ENCODE data around the gene UGGT1.

The UGGT1 gene

DNA sequence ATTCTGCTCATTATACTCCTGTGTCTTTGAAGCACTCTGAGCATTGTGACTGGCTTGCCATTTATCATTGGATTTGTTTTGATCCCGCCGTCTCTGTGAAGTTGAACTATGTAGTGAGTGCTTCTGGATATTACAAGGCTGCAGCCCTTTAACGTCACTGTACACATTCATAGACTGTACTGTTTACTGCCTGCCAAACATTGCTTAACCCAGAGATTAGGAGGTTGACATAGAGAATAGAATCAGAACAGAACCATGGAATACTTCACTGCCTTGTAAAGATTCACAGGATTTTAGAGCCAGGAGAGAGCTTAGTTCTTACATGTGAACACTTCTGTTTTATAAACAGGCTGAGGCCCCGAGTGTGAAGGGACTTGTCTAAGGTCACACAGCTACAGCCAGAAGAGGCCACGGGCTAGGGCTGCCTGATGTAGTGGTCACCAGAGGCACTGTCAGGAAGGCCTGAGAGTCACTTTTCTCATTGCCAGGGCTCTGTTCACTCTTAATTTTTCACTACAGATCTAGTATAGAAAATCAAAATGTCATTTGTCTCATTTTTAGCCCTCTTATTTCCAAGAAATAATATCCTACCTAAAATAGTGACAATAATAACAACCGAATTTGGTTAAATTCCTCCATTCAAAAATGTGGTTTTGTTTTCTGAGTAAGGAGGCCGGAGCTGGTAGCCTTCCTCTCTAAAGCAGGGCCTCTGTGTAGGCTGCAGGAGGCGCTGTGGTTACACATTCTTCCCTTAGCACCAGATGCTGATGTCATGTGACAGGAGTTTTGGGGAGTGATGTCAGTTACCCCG, 87.9 kb downstream of the UGGT1 start:
- H2BK120ac ChIP-seq (ENCODE audit: insufficient read depth, low read length, poor library complexity) = no peak overlapping the region

DNA sequence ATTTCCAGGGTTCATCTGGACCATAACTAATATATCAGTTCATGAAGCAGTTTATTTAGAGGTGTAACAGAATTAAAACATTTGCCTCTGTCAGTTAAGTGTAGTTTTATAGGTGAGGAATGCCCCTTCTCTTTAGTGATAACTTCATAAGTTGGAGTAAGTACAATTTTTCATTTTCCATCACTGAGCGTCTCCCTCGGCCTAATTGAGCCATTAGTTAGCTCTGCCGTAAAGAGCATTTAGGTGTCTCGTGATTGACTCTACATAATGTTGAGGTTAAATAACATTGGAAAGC, 88.4 kb downstream of the UGGT1 start:
- no peak overlapping the region for H3K9ac ChIP-seq (ENCODE audit: low read length)
- no peak overlapping the region for H4K12ac ChIP-seq (ENCODE audit: low read depth, low read length)
- H4K91ac ChIP-seq (ENCODE audit: low read depth, low read length) = no peak overlapping the region
- no peaks in the 10 kb centered on the region for H3K79me2 ChIP-seq (ENCODE audit: control insufficient read depth, insufficient read depth, low read length, poor library complexity)
- H3K79me1 ChIP-seq (ENCODE audit: low read length) = no peaks in the 10 kb centered on the region
- H3K18ac ChIP-seq (ENCODE audit: low read length) = no peak overlapping the region
- no peak overlapping the region for H3K4ac ChIP-seq (ENCODE audit: low read depth, low read length)
- no peak overlapping the region for H3K23ac ChIP-seq (ENCODE audit: low read length)
- no peak overlapping the region for H2AFZ ChIP-seq (ENCODE audit: insufficient read depth, low read length, poor library complexity)
- no peak overlapping the region for H2AK5ac ChIP-seq (ENCODE audit: low read length)
- H4K8ac ChIP-seq (ENCODE audit: low read depth, low read length) = no peak overlapping the region
- no CpG with 5 or more reads among the region's 4 CpGs for WGBS (ENCODE audit: extremely low coverage, insufficient coverage, insufficient read length)
- no peak overlapping the region for H2BK12ac ChIP-seq (ENCODE audit: low read length)
- no peak overlapping the region for H3K4me3 ChIP-seq (ENCODE audit: low read depth, low read length)
- H3K27me3 ChIP-seq (ENCODE audit: insufficient read depth, low read length) = no peaks in the 10 kb centered on the region
- peaks cover 12 to 44% of the 10 kb centered on the region in 2 experiments for H3K36me3 ChIP-seq (ENCODE audit: control insufficient read depth in 1 of 2, insufficient read depth in 2 of 2, low read length in 2 of 2)
- H3K14ac ChIP-seq (ENCODE audit: low read length) = no peak overlapping the region
- H3K4me1 ChIP-seq (ENCODE audit: control insufficient read depth in 1 of 2, insufficient read depth in 2 of 2, low read length in 2 of 2) = no peaks in the 10 kb centered on the region
- no peak overlapping the region for H3K4me2 ChIP-seq (ENCODE audit: low read length)
- no peak for DNase-seq
- H2BK5ac ChIP-seq (ENCODE audit: low read depth, low read length, poor library complexity) = no peak overlapping the region
- no peak overlapping the region for H2BK120ac ChIP-seq (ENCODE audit: insufficient read depth, low read length, poor library complexity)
- H3K27ac ChIP-seq (ENCODE audit: low read depth, low read length) = no peak overlapping the region
- H3K9me3 ChIP-seq (ENCODE audit: insufficient read depth, low read depth, low read length) = no peaks in the 10 kb centered on the region

More for the DNA sequence above, 87.9 kb downstream of the UGGT1 start:
- no peak overlapping the region for H3K4me3 ChIP-seq (ENCODE audit: low read depth, low read length)
- no peak overlapping the region for H3K27ac ChIP-seq (ENCODE audit: low read depth, low read length)
- WGBS (ENCODE audit: extremely low coverage, insufficient coverage, insufficient read length) = no CpG with 5 or more reads among the region's 9 CpGs
- H3K4ac ChIP-seq (ENCODE audit: low read depth, low read length) = no peak overlapping the region
- H3K27me3 ChIP-seq (ENCODE audit: insufficient read depth, low read length) = no peaks in the 10 kb centered on the region
- peak; percentile 7 to 44 for DNase-seq
- H3K4me1 ChIP-seq (ENCODE audit: control insufficient read depth in 1 of 2, insufficient read depth in 2 of 2, low read length in 2 of 2) = no peaks in the 10 kb centered on the region
- H3K4me2 ChIP-seq (ENCODE audit: low read length) = no peak overlapping the region
- H4K8ac ChIP-seq (ENCODE audit: low read depth, low read length) = no peak overlapping the region
- H3K23ac ChIP-seq (ENCODE audit: low read length) = no peak overlapping the region
- H2BK5ac ChIP-seq (ENCODE audit: low read depth, low read length, poor library complexity) = no peak overlapping the region
- H4K12ac ChIP-seq (ENCODE audit: low read depth, low read length) = no peak overlapping the region
- H2AK5ac ChIP-seq (ENCODE audit: low read length) = no peak overlapping the region
- H3K9ac ChIP-seq (ENCODE audit: low read length) = no peak overlapping the region
- no peak overlapping the region for H2AFZ ChIP-seq (ENCODE audit: insufficient read depth, low read length, poor library complexity)
- no peaks in the 10 kb centered on the region for H3K9me3 ChIP-seq (ENCODE audit: insufficient read depth, low read depth, low read length)
- no peaks in the 10 kb centered on the region for H3K79me2 ChIP-seq (ENCODE audit: control insufficient read depth, insufficient read depth, low read length, poor library complexity)
- peaks cover 14 to 44% of the 10 kb centered on the region in 2 experiments for H3K36me3 ChIP-seq (ENCODE audit: control insufficient read depth in 1 of 2, insufficient read depth in 2 of 2, low read length in 2 of 2)
- H2BK12ac ChIP-seq (ENCODE audit: low read length) = no peak overlapping the region
- H3K79me1 ChIP-seq (ENCODE audit: low read length) = no peaks in the 10 kb centered on the region
- no peak overlapping the region for H3K14ac ChIP-seq (ENCODE audit: low read length)
- H3K18ac ChIP-seq (ENCODE audit: low read length) = no peak overlapping the region
- H4K91ac ChIP-seq (ENCODE audit: low read depth, low read length) = no peak overlapping the region

DNA sequence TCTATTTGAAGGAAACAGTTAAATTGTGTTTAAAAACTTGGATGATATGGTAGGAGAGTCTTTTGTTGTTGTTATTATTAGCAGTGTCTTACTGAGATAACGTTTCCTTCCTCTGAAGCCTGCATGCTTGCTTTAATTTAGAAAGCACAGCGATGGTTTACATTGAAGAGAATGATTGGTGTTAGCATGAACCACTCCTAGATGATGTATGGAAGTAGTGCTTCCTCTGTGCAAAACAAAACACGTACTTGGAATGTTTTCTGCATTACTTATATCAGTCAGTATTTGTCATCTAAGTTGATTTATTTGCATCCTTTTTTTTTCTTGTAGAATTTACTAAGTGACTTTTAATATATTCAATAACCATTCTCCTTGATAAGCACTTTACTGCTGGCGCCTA, 89.0 kb downstream of the UGGT1 start:
- Histone ChIP-seq H3K4me3 (ENCODE audit: low read depth, low read length) (no peak overlapping the region), H3K36me3 (ENCODE audit: control insufficient read depth in 1 of 2, insufficient read depth in 2 of 2, low read length in 2 of 2) (peaks cover 14 to 46% of the 10 kb centered on the region in 2 experiments), H2AFZ (ENCODE audit: insufficient read depth, low read length, poor library complexity) (no peak overlapping the region), H3K9ac (ENCODE audit: low read length) (no peak overlapping the region), H2BK12ac (ENCODE audit: low read length) (no peak overlapping the region), H3K4me2 (ENCODE audit: low read length) (no peak overlapping the region), H3K27ac (ENCODE audit: low read depth, low read length) (no peak overlapping the region), H3K4ac (ENCODE audit: low read depth, low read length) (no peak overlapping the region), H3K9me3 (ENCODE audit: insufficient read depth, low read depth, low read length) (no peaks in the 10 kb centered on the region), H2BK5ac (ENCODE audit: low read depth, low read length, poor library complexity) (no peak overlapping the region), H2AK5ac (ENCODE audit: low read length) (no peak overlapping the region), H3K4me1 (ENCODE audit: control insufficient read depth in 1 of 2, insufficient read depth in 2 of 2, low read length in 2 of 2) (no peaks in the 10 kb centered on the region), H3K23ac (ENCODE audit: low read length) (no peak overlapping the region), H3K14ac (ENCODE audit: low read length) (no peak overlapping the region), H3K27me3 (ENCODE audit: insufficient read depth, low read length) (no peaks in the 10 kb centered on the region), H3K18ac (ENCODE audit: low read length) (no peak overlapping the region), H2BK120ac (ENCODE audit: insufficient read depth, low read length, poor library complexity) (no peak overlapping the region), H4K12ac (ENCODE audit: low read depth, low read length) (no peak overlapping the region), H4K8ac (ENCODE audit: low read depth, low read length) (no peak overlapping the region), H3K79me1 (ENCODE audit: low read length) (no peaks in the 10 kb centered on the region), H3K79me2 (ENCODE audit: control insufficient read depth, insufficient read depth, low read length, poor library complexity) (no peaks in the 10 kb centered on the region), H4K91ac (ENCODE audit: low read depth, low read length) (no peak overlapping the region)
- no CpG with 5 or more reads among the region's 4 CpGs for WGBS (ENCODE audit: extremely low coverage, insufficient coverage, insufficient read length)
- no peak for DNase-seq

DNA sequence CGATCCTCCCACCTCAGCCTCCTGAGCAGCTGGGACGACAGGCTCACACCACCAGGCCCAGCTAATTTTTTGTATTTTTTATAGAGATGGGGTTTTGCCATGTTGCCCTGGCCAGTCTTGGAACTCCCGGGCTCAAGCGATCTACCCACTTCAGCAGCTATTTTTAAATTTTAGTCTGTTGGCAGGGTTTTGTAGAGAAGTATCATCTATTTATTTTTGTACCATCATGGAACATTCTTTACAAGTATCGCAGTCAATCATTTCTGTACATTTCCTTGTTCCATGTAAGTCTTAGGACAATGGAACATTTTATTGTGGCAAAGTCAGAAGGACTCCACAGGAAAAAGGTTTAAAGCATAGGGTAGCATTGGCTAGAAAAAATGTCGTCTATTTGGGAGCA, 94.6 kb downstream of the UGGT1 start:
- no peak overlapping the region for H2AFZ ChIP-seq (ENCODE audit: insufficient read depth, low read length, poor library complexity)
- no peak overlapping the region for H3K14ac ChIP-seq (ENCODE audit: low read length)
- no peak overlapping the region for H3K27ac ChIP-seq (ENCODE audit: low read depth, low read length)
- WGBS (ENCODE audit: extremely low coverage, insufficient coverage, insufficient read length) = no CpG with 5 or more reads among the region's 6 CpGs
- H3K9ac ChIP-seq (ENCODE audit: low read length) = no peak overlapping the region
- H3K4me1 ChIP-seq (ENCODE audit: control insufficient read depth in 1 of 2, insufficient read depth in 2 of 2, low read length in 2 of 2) = no peaks in the 10 kb centered on the region
- no peak overlapping the region for H3K4ac ChIP-seq (ENCODE audit: low read depth, low read length)
- H3K9me3 ChIP-seq (ENCODE audit: insufficient read depth, low read depth, low read length) = peaks cover 2% of the 10 kb centered on the region
- H3K27me3 ChIP-seq (ENCODE audit: insufficient read depth, low read length) = no peaks in the 10 kb centered on the region
- H3K79me1 ChIP-seq (ENCODE audit: low read length) = no peaks in the 10 kb centered on the region
- peaks cover 15 to 34% of the 10 kb centered on the region in 2 experiments for H3K36me3 ChIP-seq (ENCODE audit: control insufficient read depth in 1 of 2, insufficient read depth in 2 of 2, low read length in 2 of 2)
- no peak overlapping the region for H2AK5ac ChIP-seq (ENCODE audit: low read length)
- no peak overlapping the region for H3K18ac ChIP-seq (ENCODE audit: low read length)
- H4K8ac ChIP-seq (ENCODE audit: low read depth, low read length) = no peak overlapping the region
- H3K79me2 ChIP-seq (ENCODE audit: control insufficient read depth, insufficient read depth, low read length, poor library complexity) = no peaks in the 10 kb centered on the region
- no peak overlapping the region for H4K91ac ChIP-seq (ENCODE audit: low read depth, low read length)
- H3K4me2 ChIP-seq (ENCODE audit: low read length) = no peak overlapping the region
- DNase-seq = no peak
- no peak overlapping the region for H2BK120ac ChIP-seq (ENCODE audit: insufficient read depth, low read length, poor library complexity)
- H3K4me3 ChIP-seq (ENCODE audit: low read depth, low read length) = no peak overlapping the region
- H2BK5ac ChIP-seq (ENCODE audit: low read depth, low read length, poor library complexity) = no peak overlapping the region
- no peak overlapping the region for H2BK12ac ChIP-seq (ENCODE audit: low read length)
- H3K23ac ChIP-seq (ENCODE audit: low read length) = no peak overlapping the region
- H4K12ac ChIP-seq (ENCODE audit: low read depth, low read length) = no peak overlapping the region

Measured in trophoblast cell (in vitro differentiated cells and primary cell).